Spleen (tissue), 11 donors: ENCODE measurements around the gene VEPH1. TPM values are rescaled to one million over a fixed set of nuclear protein-coding genes. Genes with fewer than 3 reads are reported as not detected.

Experiments
- DNase-seq: peaks from one replicate; pipeline ENCODE4 v3.0.0-alpha.2; 2020
- H3K27ac ChIP-seq, 8 donors: fragments of 200-600 bp; sonication (generic) in 7 of 8; 1 replicate in 4 of 8; 2 replicates in 4 of 8; pipeline versions ENCODE4 v1.5.0 to v1.8.0; 2016 to 2021; ENCODE audit warnings: inconsistent platforms in 4 of 8, mild to moderate bottlenecking in 4 of 8, moderate library complexity in 1 of 8
- H3K27me3 ChIP-seq, 7 donors: fragments of 200-600 bp; sonication (generic) in 6 of 7; replicated peaks in 1 of 7; 1 replicate in 4 of 7; 2 replicates in 3 of 7; pipeline versions ENCODE4 v1.5.0 to v1.8.0; 2016 to 2021; ENCODE audit warnings: inconsistent platforms in 3 of 7, mild to moderate bottlenecking in 1 of 7
- H3K36me3 ChIP-seq, 6 donors: fragments of 200-600 bp; sonication (generic) in 5 of 6; 1 replicate in 4 of 6; 2 replicates in 2 of 6; pipeline versions ENCODE4 v1.5.0 to v1.8.0; 2016 to 2021; ENCODE audit warnings: inconsistent platforms in 2 of 6
- H3K4me1 ChIP-seq, 6 donors: fragments of 200-600 bp; sonication (generic) in 5 of 6; 1 replicate in 3 of 6; 2 replicates in 3 of 6; pipeline versions ENCODE4 v1.5.0 to v1.8.0; 2016 to 2021; ENCODE audit warnings: inconsistent platforms in 3 of 6
- H3K4me3 ChIP-seq, 8 donors: fragments of 200-600 bp; sonication (generic) in 7 of 8; 1 replicate in 4 of 8; 2 replicates in 4 of 8; pipeline versions ENCODE4 v1.5.0 to v1.8.0; 2016 to 2021; ENCODE audit warnings: inconsistent platforms in 4 of 8, mild to moderate bottlenecking in 4 of 8, moderate library complexity in 2 of 8
- H3K9me3 ChIP-seq, 8 donors: fragments of 200-600 bp; sonication (generic) in 7 of 8; 1 replicate in 4 of 8; 2 replicates in 4 of 8; pipeline versions ENCODE4 v1.5.0 to v1.8.0; 2016 to 2021; ENCODE audit warnings: inconsistent platforms in 4 of 8
- CTCF ChIP-seq, 11 experiments: fragments of 200-600 bp in 7 of 11; fragments of 450-650 bp in 4 of 11; sonication (generic) in 4 of 11; IDR thresholded peaks in 8 of 11; conservative IDR thresholded peaks in 3 of 11; 1 replicate in 7 of 11; 2 replicates in 4 of 11; pipeline versions ENCODE4 v1.4.0 to v1.8.0; 2016 to 2021; ENCODE audit warnings: antibody characterized with exemption in 11 of 11, inconsistent platforms in 4 of 11, mild to moderate bottlenecking in 1 of 11
- POLR2A ChIP-seq, 3 donors: fragments of 450-650 bp; IDR thresholded peaks; one replicate each; pipeline ENCODE4 v1.5.1; 2017; ENCODE audit warnings: antibody characterized with exemption in 3 of 3, mild to moderate bottlenecking in 1 of 3
- POLR2AphosphoS5 ChIP-seq, 3 donors: sonication (generic); formaldehyde crosslinking; IDR thresholded peaks; one replicate each; pipeline ENCODE4 v1.5.1; 2017; ENCODE audit warnings: antibody characterized with exemption in 3 of 3
- WGBS, 5 donors: extraction: QIAGEN DNeasy Blood & Tissue Kit in 3 of 5; methylation state at CpG; one replicate each; pipeline versions ENCODE4 v1.1.5 to v1.1.7; 2013 to 2018; 5-methylcytosine and 5-hydroxymethylcytosine counted together
- intact Hi-C: fragments of 100-400 bp; cut with DNase I; formaldehyde crosslinking; loops from one replicate; pipeline ENCODE4 v1.15.0; 2023; ENCODE audit warnings: low total_unique reads
- polyA plus RNA-seq, 3 donors: library from polyadenylated mRNA; stranded (reverse); fragments of 200-250 nt; gene quantifications; one replicate each; pipeline ENCODE4 v1.2.1, GENCODE V29; 2013
- total RNA-seq, 7 donors: library from RNA; depleted of rRNA in 3 of 7; stranded (reverse); fragments of >200 nt in 3 of 7; fragmentation: NEBNext Ultra II Directional in 4 of 7; extraction: Animal tissue kit (Norgen Biotek cat#: 25700) in 4 of 7; gene quantifications; one replicate each; pipeline versions ENCODE4 v1.1.0 to v1.2.1, GENCODE V29; 2016 to 2021
- donor health status: healthy with polysubstance abuse.
- donor health status: DM: no; HTN: no; CAD: no; lungs with moderate emphysema.
- donor health status: DM: no; HTN: no; CAD: no.
- donor health status: Bipolar disorder and iron deficiency.
- donor health status: healthy.
- donor health status: DM: no; HTN: no; CAD: no.
- donor health status: DM: yes; HTN: yes; CAD: no.

The VEPH1 gene
- total and polyA plus RNA-seq, 10 donors = 0.26 to 19.6 (median 5.8) TPM

- H3K9me3 ChIP-seq = no peaks in the 10 kb centered on the region
- DNase-seq = no peak
- no peaks in the 10 kb centered on the region for H3K4me1 ChIP-seq
- H3K27me3 ChIP-seq = peaks cover 0 to 6% (median 0%) of the 10 kb centered on the region in 7 donors
- H3K36me3 ChIP-seq = no peaks in the 10 kb centered on the region
- TF ChIP-seq POLR2AphosphoS5 (IDR thresholded peaks at IDR 0.05) (no peak), POLR2A (IDR thresholded peaks at IDR 0.05) (no peak), CTCF (IDR thresholded peaks at IDR 0.05 in 8 of 11, conservative IDR thresholded peaks at IDR 0.05 in 3 of 11) (no peak)
- no peak overlapping the region for H3K4me3 ChIP-seq
- intact Hi-C loops = no loop called here
- 77 to 92% (median 82%) methylated on average over 3 of the region's 3 CpGs for WGBS, 5 donors
- no peak overlapping the region for H3K27ac ChIP-seq
These were observed 25.8 kb downstream of the VEPH1 start for GRCh38 chr3:157477441-157477840.

GRCh38 chr3:157475921-157476414 lies 27.2 kb downstream of the VEPH1 start:
- Histone ChIP-seq H3K4me1 (no peaks in the 10 kb centered on the region), H3K36me3 (no peaks in the 10 kb centered on the region), H3K9me3 (no peaks in the 10 kb centered on the region), H3K27ac (no peak overlapping the region), H3K27me3 (no peaks in the 10 kb centered on the region), H3K4me3 (no peak overlapping the region)
- 27 to 89% (median 57%) methylated on average over 1 of the region's 1 CpG for WGBS, 5 donors
- TF ChIP-seq POLR2A (IDR thresholded peaks at IDR 0.05) (no peak), CTCF (IDR thresholded peaks at IDR 0.05 in 8 of 11, conservative IDR thresholded peaks at IDR 0.05 in 3 of 11) (no peak), POLR2AphosphoS5 (IDR thresholded peaks at IDR 0.05) (no peak)
- no peak for DNase-seq
- intact Hi-C loops = no loop called here

- Histone ChIP-seq H3K27ac (no peak overlapping the region), H3K4me3 (no peak overlapping the region), H3K27me3 (no peaks in the 10 kb centered on the region), H3K4me1 (peaks cover 0 to 4% (median 0%) of the 10 kb centered on the region in 6 donors), H3K36me3 (no peaks in the 10 kb centered on the region), H3K9me3 (no peaks in the 10 kb centered on the region)
- intact Hi-C loops = no loop called here
- no peak for TF ChIP-seq POLR2AphosphoS5 (IDR thresholded peaks at IDR 0.05)
- TF ChIP-seq POLR2A (IDR thresholded peaks at IDR 0.05) = no peak
- no peak for TF ChIP-seq CTCF (IDR thresholded peaks at IDR 0.05 in 8 of 11, conservative IDR thresholded peaks at IDR 0.05 in 3 of 11)
- 95 to 100% (median 98%) methylated on average over 1 of the region's 1 CpG for WGBS, 5 donors
- DNase-seq = no peak
These were observed 30.6 kb downstream of the VEPH1 start for GRCh38 chr3:157472648-157473047.

- DNase-seq = no peak
- TF ChIP-seq POLR2A (IDR thresholded peaks at IDR 0.05) (no peak), POLR2AphosphoS5 (IDR thresholded peaks at IDR 0.05) (no peak), CTCF (IDR thresholded peaks at IDR 0.05 in 8 of 11, conservative IDR thresholded peaks at IDR 0.05 in 3 of 11) (no peak)
These were observed 32.2 kb downstream of the VEPH1 start for GRCh38 chr3:157471064-157471463.

More at GRCh38 chr3:157471064-157471463, 32.2 kb downstream of the VEPH1 start:
- Histone ChIP-seq H3K4me1 (peaks cover 0 to 4% (median 0%) of the 10 kb centered on the region in 6 donors), H3K27me3 (no peaks in the 10 kb centered on the region), H3K36me3 (no peaks in the 10 kb centered on the region), H3K9me3 (no peaks in the 10 kb centered on the region), H3K27ac (no peak overlapping the region), H3K4me3 (no peak overlapping the region)
- WGBS, 5 donors = 76 to 88% (median 80%) methylated on average over 1 of the region's 1 CpG
- intact Hi-C loops = no loop called here
